ENCODE data around the gene PIEZO1.

DNA sequence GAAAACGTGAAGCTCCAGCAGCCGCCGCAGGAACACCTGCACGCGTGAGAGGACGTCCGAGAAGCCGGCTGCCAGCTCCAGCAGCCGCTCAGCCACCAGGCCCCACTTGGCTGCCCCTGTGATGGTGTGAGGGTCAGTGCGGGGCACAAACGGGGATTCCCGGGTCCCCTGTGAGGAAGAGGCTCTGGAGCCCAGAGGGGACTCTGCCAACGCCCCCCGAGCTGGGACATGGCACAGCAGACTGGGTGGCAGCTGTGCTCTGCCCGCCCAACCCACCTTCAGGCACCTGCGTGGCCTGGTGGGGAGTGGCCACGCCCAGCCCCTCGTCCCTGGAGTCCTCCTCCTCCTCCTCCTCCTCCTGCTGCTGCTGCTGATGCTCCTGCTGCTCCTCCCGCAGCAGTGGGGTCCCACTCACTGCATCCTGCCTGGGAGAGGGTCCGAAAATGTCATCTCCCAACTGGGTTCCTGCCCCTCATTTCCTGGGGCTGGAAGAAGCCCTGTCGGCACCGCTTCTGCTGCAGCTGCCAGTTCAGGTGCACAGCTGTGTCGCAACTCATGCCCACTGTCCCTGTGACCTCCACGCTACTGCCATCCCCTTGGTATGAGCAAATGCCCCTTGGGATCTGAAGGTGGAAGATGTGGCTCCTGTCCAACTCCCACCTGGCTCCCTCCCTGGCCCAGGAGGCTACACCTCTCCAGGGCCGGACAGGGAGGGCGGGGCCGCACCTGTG, 51.2 kb downstream of the PIEZO1 start:
- TF ChIP-seq, protein P1, sequence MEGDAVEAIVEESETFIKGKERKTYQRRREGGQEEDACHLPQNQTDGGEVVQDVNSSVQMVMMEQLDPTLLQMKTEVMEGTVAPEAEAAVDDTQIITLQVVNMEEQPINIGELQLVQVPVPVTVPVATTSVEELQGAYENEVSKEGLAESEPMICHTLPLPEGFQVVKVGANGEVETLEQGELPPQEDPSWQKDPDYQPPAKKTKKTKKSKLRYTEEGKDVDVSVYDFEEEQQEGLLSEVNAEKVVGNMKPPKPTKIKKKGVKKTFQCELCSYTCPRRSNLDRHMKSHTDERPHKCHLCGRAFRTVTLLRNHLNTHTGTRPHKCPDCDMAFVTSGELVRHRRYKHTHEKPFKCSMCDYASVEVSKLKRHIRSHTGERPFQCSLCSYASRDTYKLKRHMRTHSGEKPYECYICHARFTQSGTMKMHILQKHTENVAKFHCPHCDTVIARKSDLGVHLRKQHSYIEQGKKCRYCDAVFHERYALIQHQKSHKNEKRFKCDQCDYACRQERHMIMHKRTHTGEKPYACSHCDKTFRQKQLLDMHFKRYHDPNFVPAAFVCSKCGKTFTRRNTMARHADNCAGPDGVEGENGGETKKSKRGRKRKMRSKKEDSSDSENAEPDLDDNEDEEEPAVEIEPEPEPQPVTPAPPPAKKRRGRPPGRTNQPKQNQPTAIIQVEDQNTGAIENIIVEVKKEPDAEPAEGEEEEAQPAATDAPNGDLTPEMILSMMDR (IDR thresholded peaks at IDR 0.05) = no peak
- no peak for TF ChIP-seq POLR2A (IDR thresholded peaks at IDR 0.05)

All from heart left ventricle (tissue), 13 donors.